ENCODE data around the gene NTSR1.

The NTSR1 gene

GRCh38 chr20:62692176-62692575, 16.5 kb upstream of the NTSR1 start:
- H3K27me3 ChIP-seq (ENCODE audit: low read depth, low read length) = peaks cover 26% of the 10 kb centered on the region
- H3K9me3 ChIP-seq (ENCODE audit: insufficient read depth, low read length) = no peaks in the 10 kb centered on the region

GRCh38 chr20:62692801-62693523, 15.7 kb upstream of the NTSR1 start:
- Histone ChIP-seq H3K9me3 (ENCODE audit: insufficient read depth, low read length) (no peaks in the 10 kb centered on the region), H3K27ac (ENCODE audit: low read length) (no peak overlapping the region), H3K4me2 (ENCODE audit: low read length) (no peak overlapping the region), H3K36me3 (replicated peaks; ENCODE audit: low read depth, low read length) (no peaks in the 10 kb centered on the region), H3K27me3 (ENCODE audit: low read depth, low read length) (peaks cover 26% of the 10 kb centered on the region), H2AFZ (ENCODE audit: low read depth, low read length) (no peak overlapping the region), H4K20me1 (ENCODE audit: insufficient read depth, low read length) (no peaks in the 10 kb centered on the region), H3K79me2 (ENCODE audit: low read length) (no peaks in the 10 kb centered on the region), H3K4me1 (ENCODE audit: low read length) (no peaks in the 10 kb centered on the region), H3K9ac (ENCODE audit: low read length) (no peak overlapping the region), H3K4me3 (ENCODE audit: low read length) (no peak overlapping the region)
- TF ChIP-seq EZH2phosphoT487 (IDR thresholded peaks at IDR 0.05; ENCODE audit: low read depth) (no peak), CTCF (IDR thresholded peaks at IDR 0.05; ENCODE audit: low read depth, low read length) (no peak)

More at GRCh38 chr20:62692176-62692575, 16.5 kb upstream of the NTSR1 start:
- Histone ChIP-seq H3K4me1 (ENCODE audit: low read length) (no peaks in the 10 kb centered on the region), H3K4me3 (ENCODE audit: low read length) (no peak overlapping the region), H4K20me1 (ENCODE audit: insufficient read depth, low read length) (no peaks in the 10 kb centered on the region), H2AFZ (ENCODE audit: low read depth, low read length) (no peak overlapping the region), H3K79me2 (ENCODE audit: low read length) (no peaks in the 10 kb centered on the region), H3K4me2 (ENCODE audit: low read length) (no peak overlapping the region), H3K9ac (ENCODE audit: low read length) (no peak overlapping the region), H3K36me3 (replicated peaks; ENCODE audit: low read depth, low read length) (no peaks in the 10 kb centered on the region), H3K27ac (ENCODE audit: low read length) (no peak overlapping the region)
- TF ChIP-seq EZH2phosphoT487 (IDR thresholded peaks at IDR 0.05; ENCODE audit: low read depth) (no peak), CTCF (IDR thresholded peaks at IDR 0.05; ENCODE audit: low read depth, low read length) (no peak)

GRCh38 chr20:62693524-62693922, 15.1 kb upstream of the NTSR1 start:
- Histone ChIP-seq H3K9me3 (ENCODE audit: insufficient read depth, low read length) (no peaks in the 10 kb centered on the region), H3K36me3 (replicated peaks; ENCODE audit: low read depth, low read length) (no peaks in the 10 kb centered on the region), H4K20me1 (ENCODE audit: insufficient read depth, low read length) (no peaks in the 10 kb centered on the region), H3K27me3 (ENCODE audit: low read depth, low read length) (peaks cover 26% of the 10 kb centered on the region), H3K9ac (ENCODE audit: low read length) (no peak overlapping the region), H3K4me3 (ENCODE audit: low read length) (no peak overlapping the region), H3K4me1 (ENCODE audit: low read length) (no peaks in the 10 kb centered on the region), H3K4me2 (ENCODE audit: low read length) (no peak overlapping the region), H3K79me2 (ENCODE audit: low read length) (no peaks in the 10 kb centered on the region), H3K27ac (ENCODE audit: low read length) (no peak overlapping the region), H2AFZ (ENCODE audit: low read depth, low read length) (no peak overlapping the region)
- no peak for TF ChIP-seq CTCF (IDR thresholded peaks at IDR 0.05; ENCODE audit: low read depth, low read length)
- TF ChIP-seq EZH2phosphoT487 (IDR thresholded peaks at IDR 0.05; ENCODE audit: low read depth) = no peak

GRCh38 chr20:62694106-62694505, 14.5 kb upstream of the NTSR1 start:
- no peaks in the 10 kb centered on the region for H3K9me3 ChIP-seq (ENCODE audit: insufficient read depth, low read length)
- TF ChIP-seq CTCF (IDR thresholded peaks at IDR 0.05; ENCODE audit: low read depth, low read length) (no peak), EZH2phosphoT487 (IDR thresholded peaks at IDR 0.05; ENCODE audit: low read depth) (no peak)
- no peak overlapping the region for H3K9ac ChIP-seq (ENCODE audit: low read length)
- H2AFZ ChIP-seq (ENCODE audit: low read depth, low read length) = no peak overlapping the region
- peaks cover 26% of the 10 kb centered on the region for H3K27me3 ChIP-seq (ENCODE audit: low read depth, low read length)
- H3K36me3 ChIP-seq (replicated peaks; ENCODE audit: low read depth, low read length) = no peaks in the 10 kb centered on the region
- H3K79me2 ChIP-seq (ENCODE audit: low read length) = no peaks in the 10 kb centered on the region
- H3K4me3 ChIP-seq (ENCODE audit: low read length) = no peak overlapping the region
- H3K4me1 ChIP-seq (ENCODE audit: low read length) = no peaks in the 10 kb centered on the region
- no peak overlapping the region for H3K4me2 ChIP-seq (ENCODE audit: low read length)
- H4K20me1 ChIP-seq (ENCODE audit: insufficient read depth, low read length) = no peaks in the 10 kb centered on the region
- H3K27ac ChIP-seq (ENCODE audit: low read length) = no peak overlapping the region

Data from OCI-LY3 (cell line).